Measurements from ENCODE around the gene GSTP1. TPM values are rescaled to one million over a fixed set of nuclear protein-coding genes. Genes with fewer than 3 reads are reported as not detected.

GSTP1 gene
- total and polyA plus RNA-seq, 2 of the 8 experiments (the other 6 are each of a cell fraction or from before 2014, with no cell fraction given) = 1,454 to 3,329 TPM

DNA sequence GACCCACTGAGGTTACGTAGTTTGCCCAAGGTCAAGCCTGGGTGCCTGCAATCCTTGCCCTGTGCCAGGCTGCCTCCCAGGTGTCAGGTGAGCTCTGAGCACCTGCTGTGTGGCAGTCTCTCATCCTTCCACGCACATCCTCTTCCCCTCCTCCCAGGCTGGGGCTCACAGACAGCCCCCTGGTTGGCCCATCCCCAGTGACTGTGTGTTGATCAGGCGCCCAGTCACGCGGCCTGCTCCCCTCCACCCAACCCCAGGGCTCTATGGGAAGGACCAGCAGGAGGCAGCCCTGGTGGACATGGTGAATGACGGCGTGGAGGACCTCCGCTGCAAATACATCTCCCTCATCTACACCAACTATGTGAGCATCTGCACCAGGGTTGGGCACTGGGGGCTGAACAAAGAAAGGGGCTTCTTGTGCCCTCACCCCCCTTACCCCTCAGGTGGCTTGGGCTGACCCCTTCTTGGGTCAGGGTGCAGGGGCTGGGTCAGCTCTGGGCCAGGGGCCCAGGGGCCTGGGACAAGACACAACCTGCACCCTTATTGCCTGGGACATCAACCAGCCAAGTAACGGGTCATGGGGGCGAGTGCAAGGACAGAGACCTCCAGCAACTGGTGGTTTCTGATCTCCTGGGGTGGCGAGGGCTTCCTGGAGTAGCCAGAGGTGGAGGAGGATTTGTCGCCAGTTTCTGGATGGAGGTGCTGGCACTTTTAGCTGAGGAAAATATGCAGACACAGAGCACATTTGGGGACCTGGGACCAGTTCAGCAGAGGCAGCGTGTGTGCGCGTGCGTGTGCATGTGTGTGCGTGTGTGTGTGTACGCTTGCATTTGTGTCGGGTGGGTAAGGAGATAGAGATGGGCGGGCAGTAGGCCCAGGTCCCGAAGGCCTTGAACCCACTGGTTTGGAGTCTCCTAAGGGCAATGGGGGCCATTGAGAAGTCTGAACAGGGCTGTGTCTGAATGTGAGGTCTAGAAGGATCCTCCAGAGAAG lies 1.6 kb downstream of the GSTP1 start:
- H2BK20ac ChIP-seq (ENCODE audit: low read length) = 0 out of 2 replicates have a peak overlapping the region, but pooled peaks have one; percentile 72
- H2BK5ac ChIP-seq (ENCODE audit: low read depth, low read length) = peak overlapping the region; percentile 88; the same call in 1 of the 2 replicates
- no peak overlapping the region for H2BK15ac ChIP-seq (ENCODE audit: low read length)
- WGBS, 2 experiments (ENCODE audit: extremely low coverage in 1 of 2, insufficient coverage in 1 of 2, insufficient read length in 1 of 2, insufficient replicate concordance in 2 of 2, low coverage in 1 of 2, low lambda C conversion rate in 2 of 2, missing lambda C conversion rate in 1 of 2) = 74% methylated on average over 21 of the region's 21 CpGs; no CpG with 5 or more reads in 1 of the 2 experiments
- H3K9me3 ChIP-seq (ENCODE audit: insufficient read depth in 2 of 2, low read depth in 1 of 2, low read length in 1 of 2) = no peaks in the 10 kb centered on the region
- no peak overlapping the region for H3K14ac ChIP-seq (ENCODE audit: insufficient read length)
- ChIA-PET POLR2A (ENCODE audit: partially characterized antibody) (interaction anchor here (0.8 to 6.7 kb wide), 13 partner anchors 9 to 43 kb away, joined by 3 to 71 read pairs (median 25); partner anchors contain the start of gene NUDT8), CTCF (ENCODE audit: partially characterized antibody) (interaction anchor here (0.6 to 4.3 kb wide), 7 partner anchors 8 to 340 kb away, joined by 3 to 20 read pairs (median 4); no protein-coding TSS in a partner anchor)
- H2BK12ac ChIP-seq (ENCODE audit: low read depth, low read length) = no peak overlapping the region
- peak overlapping the region; percentile 75 for H3K27ac ChIP-seq (ENCODE audit: low read depth, low read length)
- peaks cover 6 to 34% (median 21%) of the 10 kb centered on the region in 4 experiments; a peak in 6 of 8 replicates for H3K36me3 ChIP-seq (ENCODE audit: control insufficient read depth in 2 of 4, insufficient read depth in 4 of 4, low read length in 3 of 4)
- H3K4me2 ChIP-seq (ENCODE audit: insufficient read depth in 1 of 2, low read depth in 2 of 2, low read length in 2 of 2) = peak overlapping the region; percentile 86 to 92
- H3K79me1 ChIP-seq (ENCODE audit: low read depth, low read length) = peaks cover 10% of the 10 kb centered on the region
- no peak overlapping the region for H4K5ac ChIP-seq (ENCODE audit: insufficient read length, low read depth, low read length)
- H3K4me1 ChIP-seq (replicated peaks in 1 of 4; ENCODE audit: control insufficient read depth in 3 of 4, insufficient read depth in 4 of 4, low read length in 3 of 4) = peaks cover 5 to 30% (median 17%) of the 10 kb centered on the region in 4 experiments
- H3K56ac ChIP-seq (replicated peaks; ENCODE audit: insufficient read length, low read depth, low read length) = no peak overlapping the region
- H4K20me1 ChIP-seq (replicated peaks in 1 of 2; ENCODE audit: control insufficient read depth in 1 of 2, insufficient read depth in 2 of 2, low read length in 2 of 2) = peaks cover 8 to 10% of the 10 kb centered on the region in 2 experiments
- FAIRE-seq (no peak), DNase-seq (ENCODE audit: low read depth in 1 of 2, low spot score in 2 of 2) (no peak)
- H3K9ac ChIP-seq (replicated peaks in 1 of 4; ENCODE audit: extremely low read depth in 1 of 4, low read depth in 3 of 4, low read length in 3 of 4) = peak overlapping the region in 3 of 4 experiments; percentile 20 to 55 (median 39); a peak in 5 of 7 replicates
- H3K4me3 ChIP-seq (ENCODE audit: extremely low read depth in 1 of 4, insufficient read depth in 2 of 4, low read depth in 3 of 4, low read length in 4 of 4) = peak overlapping the region; percentile 51 to 87 (median 77)
- no peak overlapping the region for H3K23ac ChIP-seq (ENCODE audit: insufficient read length)
- H2AFZ ChIP-seq (ENCODE audit: low read length) = no peak overlapping the region
- H3K79me2 ChIP-seq (ENCODE audit: control insufficient read depth in 1 of 2, insufficient read depth in 2 of 2, low read length in 2 of 2) = peaks cover 0 to 27% of the 10 kb centered on the region in 2 experiments; a peak in 2 of 4 replicates
- H4K8ac ChIP-seq (ENCODE audit: extremely low read depth, insufficient read depth, low read length) = peak overlapping the region; percentile 47
- peak overlapping the region; percentile 71; the same call in 1 of the 2 replicates for H3K18ac ChIP-seq (ENCODE audit: extremely low read depth, low read length)
- no peaks in the 10 kb centered on the region for H3K27me3 ChIP-seq (replicated peaks in 1 of 4; ENCODE audit: control insufficient read depth in 3 of 4, extremely low read depth in 1 of 4, insufficient read depth in 3 of 4, low read length in 3 of 4)
- H4K91ac ChIP-seq (replicated peaks; ENCODE audit: insufficient read length, low read length) = no peak overlapping the region
- H3K4ac ChIP-seq (replicated peaks; ENCODE audit: insufficient read length, low read depth, low read length) = no peak overlapping the region
- H2BK120ac ChIP-seq (replicated peaks; ENCODE audit: low read depth, low read length) = no peak overlapping the region
- peaks cover 5% of the 10 kb centered on the region; the same call in 1 of the 2 replicates for H3K23me2 ChIP-seq (ENCODE audit: low read depth, low read length)
- H2AK5ac ChIP-seq (ENCODE audit: low read depth, low read length) = 0 out of 2 replicates have a peak overlapping the region, but pooled peaks have one; percentile 17
- TF ChIP-seq RFX5 (IDR thresholded peaks at IDR 0.05; ENCODE audit: borderline replicate concordance, low read depth, low read length) (no peak), EZH2 (IDR thresholded peaks at IDR 0.05; ENCODE audit: low read depth, low read length, severe bottlenecking) (no peak), SAP30 (IDR thresholded peaks at IDR 0.05; ENCODE audit: insufficient read depth, insufficient replicate concordance, low read length) (no peak), POLR2A (IDR thresholded peaks at IDR 0.05; ENCODE audit: control extremely low read depth in 1 of 2, low read depth in 2 of 2, low read length in 2 of 2) (peak in 1 of 2 experiments; percentile 11; a peak in 1 of 3 replicates), SP4 (IDR thresholded peaks at IDR 0.05; ENCODE audit: low read length) (no peak), SRF (IDR thresholded peaks at IDR 0.05; ENCODE audit: low read depth, low read length) (no peak), POLR2AphosphoS5 (IDR thresholded peaks at IDR 0.05; ENCODE audit: low read depth, low read length) (peak; percentile 31), CBX5 (IDR thresholded peaks at IDR 0.05; ENCODE audit: low read depth, low read length) (no peak), SP2 (IDR thresholded peaks at IDR 0.05; ENCODE audit: low read length) (no peak)
- TF ChIP-seq, protein P1, sequence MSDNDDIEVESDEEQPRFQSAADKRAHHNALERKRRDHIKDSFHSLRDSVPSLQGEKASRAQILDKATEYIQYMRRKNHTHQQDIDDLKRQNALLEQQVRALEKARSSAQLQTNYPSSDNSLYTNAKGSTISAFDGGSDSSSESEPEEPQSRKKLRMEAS (IDR thresholded peaks at IDR 0.05) = 0 out of 2 replicates have a peak, but pooled peaks have one; percentile 13
